Epithelial cell of esophagus (primary cell): Measurements from ENCODE around the gene FOXRED2.
"Not testable (repeated sequence)": the region's sequence is repeated elsewhere in the genome, so short reads cannot be mapped to it uniquely, and the experiment has no call there.

Experiments
- DNase-seq: peaks from one replicate; pipeline ENCODE4 v3.0.0; 2010; ENCODE audit warnings: low read depth
- H3K4me3 ChIP-seq: 2 replicates; pipeline ENCODE4 v1.5.1; 2011; ENCODE audit warnings: mild to moderate bottlenecking, low read length, control low read depth
- CTCF ChIP-seq: IDR thresholded peaks from 2 replicates; pipeline ENCODE4 v1.5.1; 2011; ENCODE audit warnings: low read depth, mild to moderate bottlenecking, low read length, control low read depth, inconsistent platforms; ENCODE audit not compliant: insufficient read depth; ENCODE audit errors: missing control alignments

Gene FOXRED2

GRCh38 chr22:36546092-36546804 is 39.4 kb upstream of the FOXRED2 start:
- peak; percentile 56 for TF ChIP-seq CTCF
- peak; percentile 47 for DNase-seq
- no peak overlapping the region for H3K4me3 ChIP-seq

GRCh38 chr22:36544107-36544620 is 37.3 kb upstream of the FOXRED2 start:
- no peak for TF ChIP-seq CTCF
- DNase-seq: peak; percentile 50
- no peak overlapping the region for H3K4me3 ChIP-seq

GRCh38 chr22:36541831-36542411 is 35.1 kb upstream of the FOXRED2 start:
- no peak for TF ChIP-seq CTCF
- no peak overlapping the region for H3K4me3 ChIP-seq
- DNase-seq: peak; percentile 96

GRCh38 chr22:36540867-36541642 is 34.2 kb upstream of the FOXRED2 start:
- no peak for TF ChIP-seq CTCF
- no peak overlapping the region for H3K4me3 ChIP-seq
- DNase-seq: no peak

- no peak for DNase-seq
- H3K4me3 ChIP-seq: no peak overlapping the region
- no peak for TF ChIP-seq CTCF
These were observed 31.7 kb upstream of the FOXRED2 start for GRCh38 chr22:36538529-36538928.

GRCh38 chr22:36536717-36537116 is 29.9 kb upstream of the FOXRED2 start:
- TF ChIP-seq CTCF: no peak
- no peak overlapping the region for H3K4me3 ChIP-seq
- DNase-seq: no peak

- not testable (repeated sequence) for H3K4me3 ChIP-seq, DNase-seq
These were observed 26.5 kb upstream of the FOXRED2 start for GRCh38 chr22:36533320-36533719.
